Endothelial cell of hepatic sinusoid (primary cell): ENCODE results near the gene PDGFA.

Experiments
- in situ Hi-C: cut with HindIII; loops from 2 replicates; pipeline ENCODE4 v1.10.0; 2017; ENCODE audit warnings: low sequenced_read_pairs

The PDGFA gene

GRCh38 chr7:477626-478220 lies 41.9 kb downstream of the PDGFA start:
- in situ Hi-C loops, result no loop called here

GRCh38 chr7:476736-477360 lies 42.8 kb downstream of the PDGFA start:
- in situ Hi-C loops, result no loop called here

GRCh38 chr7:475951-476441 lies 43.6 kb downstream of the PDGFA start:
- in situ Hi-C loops, result no loop called here

GRCh38 chr7:475425-475728 lies 44.3 kb downstream of the PDGFA start:
- in situ Hi-C loops, result no loop called here

GRCh38 chr7:474605-475424 lies 44.8 kb downstream of the PDGFA start:
- in situ Hi-C loops, result no loop called here

- in situ Hi-C loops, result no loop called here
These were observed 45.6 kb downstream of the PDGFA start for GRCh38 chr7:473870-474604.

- in situ Hi-C loops, result no loop called here
These were observed 46.4 kb downstream of the PDGFA start for GRCh38 chr7:473211-473734.

GRCh38 chr7:472640-472957 lies 47.0 kb downstream of the PDGFA start:
- in situ Hi-C loops, result no loop called here

GRCh38 chr7:471866-472639 lies 47.6 kb downstream of the PDGFA start:
- in situ Hi-C loops, result no loop called here

- in situ Hi-C loops, result no loop called here
These were observed 48.3 kb downstream of the PDGFA start for GRCh38 chr7:471191-471865.

GRCh38 chr7:469563-469961 lies 50.1 kb downstream of the PDGFA start:
- in situ Hi-C loops, result no loop called here

GRCh38 chr7:468681-469562 lies 50.7 kb downstream of the PDGFA start:
- in situ Hi-C loops, result no loop called here

- in situ Hi-C loops, result no loop called here
These were observed 51.6 kb downstream of the PDGFA start for GRCh38 chr7:467856-468545.

- in situ Hi-C loops, result no loop called here
These were observed 52.2 kb downstream of the PDGFA start for GRCh38 chr7:467393-467828.

- in situ Hi-C loops, result no loop called here
These were observed 53.0 kb downstream of the PDGFA start for GRCh38 chr7:466465-467191.

GRCh38 chr7:465710-466400 lies 53.8 kb downstream of the PDGFA start:
- in situ Hi-C loops, result no loop called here
